Peyer's patch (tissue), 4 donors: ENCODE measurements around the gene CHST12.

ENCODE experiments used
- POLR2A ChIP-seq, 2 donors: fragments of 450-650 bp; IDR thresholded peaks; one replicate each; pipeline ENCODE4 v1.5.1; 2017; ENCODE audit warnings: antibody characterized with exemption in 2 of 2, mild to moderate bottlenecking in 2 of 2, moderate library complexity in 2 of 2
- TF ChIP-seq, protein P1 (sequence below), 6 experiments: fragments of 450-650 bp in 4 of 6; fragments of 200-600 bp in 2 of 6; sonication (generic) in 1 of 6; IDR thresholded peaks; one replicate each; pipeline ENCODE4 v1.5.1; 2017 to 2019; ENCODE audit warnings: antibody characterized with exemption in 6 of 6, mild to moderate bottlenecking in 3 of 6, moderate library complexity in 1 of 6

DNA sequence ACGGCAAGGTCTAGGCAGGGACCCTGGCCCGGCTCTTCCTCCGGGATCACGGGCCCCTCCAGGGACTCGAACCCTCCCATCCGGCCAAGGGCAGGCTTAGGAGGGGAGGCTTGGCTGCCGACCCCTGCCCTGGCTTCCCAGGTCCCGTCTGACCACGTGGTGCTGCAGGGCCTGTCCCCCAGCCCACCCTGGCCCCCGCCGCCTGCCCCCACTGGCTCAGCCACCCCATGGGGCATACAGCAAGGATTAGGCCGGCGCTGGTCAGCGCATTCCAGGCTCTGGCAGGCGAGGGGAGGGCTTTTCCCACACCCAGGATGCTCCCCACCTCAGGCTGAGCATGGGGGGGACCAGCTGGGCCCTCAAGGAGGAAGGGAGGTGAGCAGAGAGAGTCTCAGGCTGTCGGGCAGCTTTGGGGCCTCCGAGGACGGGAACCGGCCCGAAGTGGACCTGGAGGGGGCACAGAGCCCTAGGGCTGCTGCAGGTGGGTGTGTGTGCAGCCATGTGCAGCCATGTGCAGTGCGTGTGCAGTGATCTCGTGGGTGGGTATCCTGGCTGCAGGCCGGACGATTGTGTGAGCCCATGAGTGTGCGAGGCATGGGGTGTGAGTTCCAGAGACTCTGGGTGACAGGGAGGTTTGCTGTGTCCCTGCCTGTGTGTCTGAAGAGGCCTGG lies 73.5 kb downstream of the CHST12 start:
- TF ChIP-seq, protein P1, sequence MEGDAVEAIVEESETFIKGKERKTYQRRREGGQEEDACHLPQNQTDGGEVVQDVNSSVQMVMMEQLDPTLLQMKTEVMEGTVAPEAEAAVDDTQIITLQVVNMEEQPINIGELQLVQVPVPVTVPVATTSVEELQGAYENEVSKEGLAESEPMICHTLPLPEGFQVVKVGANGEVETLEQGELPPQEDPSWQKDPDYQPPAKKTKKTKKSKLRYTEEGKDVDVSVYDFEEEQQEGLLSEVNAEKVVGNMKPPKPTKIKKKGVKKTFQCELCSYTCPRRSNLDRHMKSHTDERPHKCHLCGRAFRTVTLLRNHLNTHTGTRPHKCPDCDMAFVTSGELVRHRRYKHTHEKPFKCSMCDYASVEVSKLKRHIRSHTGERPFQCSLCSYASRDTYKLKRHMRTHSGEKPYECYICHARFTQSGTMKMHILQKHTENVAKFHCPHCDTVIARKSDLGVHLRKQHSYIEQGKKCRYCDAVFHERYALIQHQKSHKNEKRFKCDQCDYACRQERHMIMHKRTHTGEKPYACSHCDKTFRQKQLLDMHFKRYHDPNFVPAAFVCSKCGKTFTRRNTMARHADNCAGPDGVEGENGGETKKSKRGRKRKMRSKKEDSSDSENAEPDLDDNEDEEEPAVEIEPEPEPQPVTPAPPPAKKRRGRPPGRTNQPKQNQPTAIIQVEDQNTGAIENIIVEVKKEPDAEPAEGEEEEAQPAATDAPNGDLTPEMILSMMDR (IDR thresholded peaks at IDR 0.05): no peak
- no peak for TF ChIP-seq POLR2A (IDR thresholded peaks at IDR 0.05)
